ENCODE data around the gene OXTR.

The OXTR gene

GRCh38 chr3:8709287-8709686 is 60.1 kb downstream of the OXTR start:
- no peak for DNase-seq

GRCh38 chr3:8705575-8705974 is 63.8 kb downstream of the OXTR start:
- no peak for DNase-seq

GRCh38 chr3:8702560-8702959 is 66.9 kb downstream of the OXTR start:
- no peak for DNase-seq
